GM10248 (cell line): ENCODE data around the gene RRP12.
"Not testable (repeated sequence)": the region's sequence is repeated elsewhere in the genome, so short reads cannot be mapped to it uniquely, and the experiment has no call there.

Experiments used
- CTCF ChIA-PET: fragments of 300-600 bp; sonication (Branson Sonifier 250); formaldehyde crosslinking; extraction: SDS; loops from one replicate; lab custom pipeline; 2021; ENCODE audit warnings: antibody characterized with exemption; lab: Yijun Ruan, JAX
- POLR2A ChIA-PET: fragments of 350-650 bp; sonication (Branson Sonifier 250); formaldehyde crosslinking; extraction: SDS; loops from one replicate; lab custom pipeline; 2020; ENCODE audit warnings: antibody characterized with exemption; lab: Yijun Ruan, JAX
- DNase-seq: peaks from one replicate; pipeline ENCODE4 v3.0.0; 2012; ENCODE audit errors: extremely low spot score
- TF ChIP-seq, protein P1 (sequence below): IDR thresholded peaks from 2 replicates; pipeline ENCODE4 v1.5.1; 2012; ENCODE audit warnings: mild to moderate bottlenecking, low read depth; ENCODE audit errors: extremely low read depth, missing control alignments, control extremely low read depth

RRP12 gene

DNA sequence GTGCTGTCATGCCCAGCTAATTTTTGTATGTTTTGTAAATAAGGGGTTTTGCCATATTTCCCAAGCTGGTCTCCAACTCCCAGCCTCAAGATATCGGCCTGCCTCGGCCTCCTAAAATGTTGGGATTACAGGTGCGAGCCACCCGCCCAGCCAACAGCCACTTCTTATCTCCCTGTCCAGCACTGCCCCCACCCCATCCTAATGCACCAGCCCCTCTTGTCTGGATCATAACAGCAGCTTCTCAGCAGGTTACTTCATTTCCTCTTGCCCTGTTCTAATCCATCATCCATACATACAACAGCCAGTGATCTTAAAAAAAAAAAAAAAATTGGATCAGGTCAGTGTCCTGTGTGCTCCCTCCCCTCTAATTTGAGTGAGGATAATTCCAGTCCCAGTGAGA is 53.8 kb downstream of the RRP12 start:
- DNase-seq, result no peak
- ChIA-PET POLR2A (no interaction called here), CTCF (interaction anchor here (0.9 kb wide), 1 partner anchor 14 kb away, joined by 3 read pairs; no protein-coding TSS in a partner anchor)
- TF ChIP-seq, protein P1, sequence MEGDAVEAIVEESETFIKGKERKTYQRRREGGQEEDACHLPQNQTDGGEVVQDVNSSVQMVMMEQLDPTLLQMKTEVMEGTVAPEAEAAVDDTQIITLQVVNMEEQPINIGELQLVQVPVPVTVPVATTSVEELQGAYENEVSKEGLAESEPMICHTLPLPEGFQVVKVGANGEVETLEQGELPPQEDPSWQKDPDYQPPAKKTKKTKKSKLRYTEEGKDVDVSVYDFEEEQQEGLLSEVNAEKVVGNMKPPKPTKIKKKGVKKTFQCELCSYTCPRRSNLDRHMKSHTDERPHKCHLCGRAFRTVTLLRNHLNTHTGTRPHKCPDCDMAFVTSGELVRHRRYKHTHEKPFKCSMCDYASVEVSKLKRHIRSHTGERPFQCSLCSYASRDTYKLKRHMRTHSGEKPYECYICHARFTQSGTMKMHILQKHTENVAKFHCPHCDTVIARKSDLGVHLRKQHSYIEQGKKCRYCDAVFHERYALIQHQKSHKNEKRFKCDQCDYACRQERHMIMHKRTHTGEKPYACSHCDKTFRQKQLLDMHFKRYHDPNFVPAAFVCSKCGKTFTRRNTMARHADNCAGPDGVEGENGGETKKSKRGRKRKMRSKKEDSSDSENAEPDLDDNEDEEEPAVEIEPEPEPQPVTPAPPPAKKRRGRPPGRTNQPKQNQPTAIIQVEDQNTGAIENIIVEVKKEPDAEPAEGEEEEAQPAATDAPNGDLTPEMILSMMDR, result no peak

DNA sequence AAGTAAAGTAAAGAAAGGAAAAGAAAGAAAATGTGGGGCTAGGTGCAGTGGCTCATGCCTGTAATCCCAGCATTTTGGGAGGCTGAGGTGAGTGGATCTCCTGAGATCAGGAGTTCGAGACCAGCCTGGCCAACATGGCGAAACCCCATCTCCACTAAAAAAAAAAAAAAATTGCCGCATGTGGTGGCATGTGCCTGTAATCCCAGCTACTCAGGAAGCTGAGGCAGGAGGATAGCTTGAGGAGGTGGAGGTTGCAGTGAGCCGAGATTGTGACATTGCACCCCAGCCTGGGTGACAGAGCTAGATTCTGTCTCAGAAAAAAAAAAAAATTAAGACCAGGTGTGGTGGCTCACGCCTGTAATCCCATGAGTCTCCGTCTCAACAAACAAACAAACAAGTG is 57.5 kb downstream of the RRP12 start:
- DNase-seq, POLR2A ChIA-PET: not testable (repeated sequence)
- CTCF ChIA-PET, result interaction anchor here (1.5 kb wide), 1 partner anchor 13 kb away, joined by 4 read pairs; no protein-coding TSS in a partner anchor

DNA sequence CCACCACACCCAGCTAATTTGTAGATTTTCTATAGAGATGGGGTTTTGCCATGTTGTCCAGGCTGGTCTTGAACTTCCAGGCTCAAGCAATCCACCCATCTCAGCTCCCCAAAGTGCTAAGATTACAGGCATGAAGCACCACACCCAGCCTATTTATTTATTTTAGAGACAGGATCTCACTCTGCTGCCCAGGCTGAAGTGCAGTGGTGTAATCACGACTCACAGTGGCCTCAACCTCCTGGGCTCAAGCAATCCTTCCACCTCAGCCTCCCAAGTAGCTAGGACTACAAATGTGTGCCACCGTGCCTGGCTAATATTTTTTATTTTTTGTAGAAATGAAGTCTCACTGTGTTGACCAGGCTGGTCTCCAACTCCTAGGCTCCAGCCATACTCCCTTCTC is 59.7 kb downstream of the RRP12 start:
- ChIA-PET POLR2A (no interaction called here), CTCF (interaction anchor here (1.7 kb wide), 1 partner anchor 17 kb away, joined by 4 read pairs; no protein-coding TSS in a partner anchor)
- DNase-seq, result no peak
- TF ChIP-seq, protein P1, result no peak

DNA sequence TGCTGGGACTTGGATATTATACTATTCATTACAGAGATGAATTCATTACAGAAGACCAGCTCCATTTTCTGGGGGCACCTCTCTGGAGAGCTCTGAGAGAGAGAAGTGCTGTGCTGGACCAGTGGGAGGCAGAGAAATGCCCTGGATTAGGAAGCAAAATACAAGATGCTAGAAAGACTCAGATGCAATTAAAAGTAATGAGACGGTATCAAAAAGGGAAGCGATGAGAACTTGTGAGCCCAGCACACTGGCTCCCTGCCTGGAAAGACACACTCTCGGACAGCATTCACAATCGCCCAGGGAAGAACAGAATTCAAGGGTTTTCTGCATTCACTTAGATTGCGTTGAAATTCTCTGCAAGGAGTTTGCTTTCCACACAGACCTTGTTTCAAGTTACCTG is 63.1 kb downstream of the RRP12 start:
- CTCF ChIA-PET, result no interaction called here
- POLR2A ChIA-PET, result no interaction called here
- DNase-seq, result no peak
- TF ChIP-seq, protein P1, result no peak

DNA sequence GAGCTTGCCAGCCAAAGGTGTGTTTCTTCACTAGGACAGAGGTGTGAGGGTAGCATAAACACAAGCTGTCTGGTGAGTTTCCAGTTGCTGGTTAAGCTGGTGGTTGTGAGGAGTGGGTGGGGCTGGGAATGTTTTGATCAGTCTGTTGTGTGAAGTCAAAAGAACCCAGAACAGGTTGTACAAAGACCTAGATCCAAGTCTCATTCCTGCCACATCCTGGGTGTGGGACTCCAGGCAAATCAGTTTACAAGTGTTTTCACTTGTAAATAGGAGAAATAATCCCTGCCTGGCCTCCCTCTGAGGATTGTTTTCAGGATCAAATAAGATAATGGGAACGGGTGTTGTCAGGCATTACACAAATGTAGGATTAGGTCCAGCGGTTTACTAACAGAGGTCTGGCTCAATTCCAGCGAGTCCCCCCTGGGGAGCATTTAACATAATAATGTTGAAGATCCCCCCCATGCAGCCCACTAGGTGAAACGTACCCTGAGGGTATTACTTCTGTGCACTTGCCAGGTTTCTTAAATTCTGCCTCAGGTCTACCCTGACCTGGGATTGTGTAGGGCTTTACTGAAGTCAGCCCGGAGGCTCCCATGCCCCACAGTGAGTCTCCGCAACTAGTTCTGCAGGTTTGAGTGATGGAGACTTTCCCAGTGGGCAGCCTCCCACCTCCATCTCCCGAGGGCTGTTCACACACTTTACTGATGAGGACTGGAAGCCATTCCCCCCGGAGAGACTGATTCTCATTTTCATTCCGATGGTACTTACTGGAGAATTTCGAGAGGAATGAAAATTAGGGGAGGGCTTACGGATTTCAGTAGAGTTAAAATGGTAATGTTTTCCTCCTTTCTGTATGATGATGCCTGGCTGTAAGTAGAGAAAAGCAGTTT is 64.0 kb downstream of the RRP12 start:
- TF ChIP-seq, protein P1, result no peak
- no peak for DNase-seq
- CTCF ChIA-PET, result no interaction called here
- POLR2A ChIA-PET, result no interaction called here

DNA sequence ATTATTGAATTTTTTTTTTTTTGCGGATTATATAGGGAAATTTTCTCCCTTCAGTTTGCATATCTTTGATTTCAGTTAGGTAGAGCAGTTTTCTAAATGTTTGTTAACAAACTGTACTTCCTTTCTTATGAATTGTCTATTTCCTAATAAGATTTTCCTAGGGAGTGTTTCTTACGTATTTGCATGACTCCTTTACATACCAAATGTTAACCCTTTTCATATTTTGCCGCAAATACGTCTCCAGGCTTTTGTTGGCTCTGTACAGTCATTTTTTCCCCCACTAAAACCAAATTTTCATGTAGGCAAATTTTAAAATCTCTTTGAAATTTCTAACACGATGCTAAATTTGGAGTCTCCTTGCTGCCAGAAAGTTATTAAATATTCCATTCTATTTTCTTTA is 64.7 kb downstream of the RRP12 start:
- no peak for DNase-seq
- TF ChIP-seq, protein P1, result no peak
- ChIA-PET CTCF (no interaction called here), POLR2A (no interaction called here)

DNA sequence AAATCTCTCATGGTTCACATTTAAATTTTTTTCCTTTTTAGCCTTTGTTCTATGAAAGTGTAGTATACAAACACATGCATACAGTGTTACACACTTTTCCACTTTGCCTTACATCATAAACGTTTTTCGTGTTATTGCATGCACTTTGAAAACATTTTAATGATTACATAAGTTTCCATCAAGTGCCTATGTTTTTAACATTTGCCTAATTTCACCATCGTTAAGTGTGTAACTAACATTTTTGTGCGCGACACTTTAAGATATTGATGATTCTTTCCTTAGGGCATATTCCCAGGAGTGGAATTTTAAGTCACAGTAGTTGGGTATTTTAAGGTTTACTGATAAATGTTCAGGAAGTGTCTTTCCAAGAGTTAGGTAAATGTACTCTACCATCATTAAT is 65.1 kb downstream of the RRP12 start:
- DNase-seq, result no peak
- CTCF ChIA-PET, result no interaction called here
- TF ChIP-seq, protein P1, result no peak
- POLR2A ChIA-PET, result no interaction called here
